Measurements from ENCODE around the gene SCYGR6. TPM values are rescaled to one million over a fixed set of nuclear protein-coding genes. Genes with fewer than 3 reads are reported as not detected.
A peak's percentile ranks its signal among the peaks of the same experiment; 100 is the strongest.
"Not testable (repeated sequence)": the region's sequence is repeated elsewhere in the genome, so short reads cannot be mapped to it uniquely, and the experiment has no call there.

The SCYGR6 gene
- polyA plus RNA-seq, 1 experiment = not detected

DNA sequence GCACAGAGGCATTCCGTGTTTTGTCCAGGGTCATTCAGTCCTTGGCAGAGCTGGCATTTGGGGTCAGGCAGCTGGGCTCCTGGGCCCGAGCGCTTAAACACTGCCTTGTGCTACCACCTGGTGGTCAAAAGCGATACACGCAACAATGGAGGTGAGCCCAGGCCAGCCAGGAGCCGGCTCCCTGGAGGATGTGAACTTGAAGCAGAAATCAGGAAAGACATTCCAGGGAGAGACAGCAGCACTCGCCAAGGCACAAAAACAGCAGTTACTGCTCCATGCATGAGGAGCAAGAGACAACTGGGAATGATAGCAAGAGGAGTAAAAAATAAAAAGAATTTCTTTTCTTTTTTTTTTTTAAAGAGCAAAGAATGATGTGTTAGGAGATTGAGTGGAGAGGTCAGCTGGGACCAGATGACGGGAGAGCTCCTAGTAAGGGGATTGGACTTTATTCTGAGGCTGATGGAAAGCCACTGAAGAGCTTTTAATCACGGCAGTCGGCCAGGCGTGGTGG is 41.9 kb upstream of the SCYGR6 start:
- H3K4me3 ChIP-seq (ENCODE audit: low read depth, low read length) = no peak overlapping the region
- ChIA-PET CTCF (interaction anchor here (0.6 to 7.8 kb wide), 33 partner anchors 9 to 647 kb away, joined by 3 to 65 read pairs (median 4); no protein-coding TSS in a partner anchor), POLR2A (interaction anchor here (0.7 kb wide), 1 partner anchor 18 kb away, joined by 3 read pairs; no protein-coding TSS in a partner anchor)
- peak; percentile 4 for DNase-seq (ENCODE audit: low read depth)
- H3K27me3 ChIP-seq (ENCODE audit: control insufficient read depth, insufficient read depth, low read length) = no peaks in the 10 kb centered on the region
- peak; percentile 86 for TF ChIP-seq CTCF (IDR thresholded peaks at IDR 0.05; ENCODE audit: insufficient read depth, low read depth, low read length)
- no peaks in the 10 kb centered on the region for H3K36me3 ChIP-seq (ENCODE audit: control insufficient read depth, insufficient read depth, low read length)

DNA sequence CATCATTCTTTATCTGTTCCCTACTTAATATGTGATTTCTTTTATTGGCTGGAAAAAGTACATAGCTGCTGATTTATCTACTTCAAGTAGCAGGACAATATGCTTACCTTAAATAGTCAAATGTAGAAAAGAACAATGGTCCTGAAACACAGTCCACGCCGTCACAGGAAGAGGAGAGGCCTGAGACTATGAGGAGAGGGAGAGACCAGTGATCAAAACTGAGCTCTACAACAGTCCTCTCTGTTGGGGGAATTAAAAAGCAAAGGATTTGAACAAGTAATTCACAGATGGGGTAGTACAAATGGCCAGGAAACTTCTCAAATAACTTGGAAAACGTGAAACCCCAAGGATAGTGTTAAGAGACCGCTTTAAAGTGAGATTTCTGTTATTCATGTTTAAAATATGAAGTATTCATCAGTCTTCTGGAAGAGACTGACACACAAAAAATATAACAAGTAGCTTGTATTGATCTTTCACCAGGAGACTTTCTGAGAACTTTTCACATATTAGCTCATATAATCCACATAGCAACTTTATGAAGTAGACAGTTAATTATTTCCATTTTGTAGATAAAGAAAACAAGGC is 41.3 kb upstream of the SCYGR6 start:
- POLR2A ChIA-PET = interaction anchor here (0.7 kb wide), 1 partner anchor 19 kb away, joined by 3 read pairs; no protein-coding TSS in a partner anchor
- H3K4me3 ChIP-seq (ENCODE audit: low read depth, low read length) = no peak overlapping the region
- no peaks in the 10 kb centered on the region for H3K36me3 ChIP-seq (ENCODE audit: control insufficient read depth, insufficient read depth, low read length)
- no peak for DNase-seq (ENCODE audit: low read depth)
- no peak for TF ChIP-seq CTCF (IDR thresholded peaks at IDR 0.05; ENCODE audit: insufficient read depth, low read depth, low read length)
- H3K27me3 ChIP-seq (ENCODE audit: control insufficient read depth, insufficient read depth, low read length) = no peaks in the 10 kb centered on the region
- CTCF ChIA-PET = interaction anchor here (0.6 to 7.8 kb wide), 33 partner anchors 10 to 647 kb away, joined by 3 to 65 read pairs (median 4); no protein-coding TSS in a partner anchor

- ChIA-PET CTCF (interaction anchor here (1.4 to 7.8 kb wide), 2 partner anchors 104 to 356 kb away, joined by 5 to 65 read pairs; no protein-coding TSS in a partner anchor), POLR2A (no interaction called here)
- TF ChIP-seq CTCF (IDR thresholded peaks at IDR 0.05; ENCODE audit: insufficient read depth, low read depth, low read length) = no peak
- DNase-seq (ENCODE audit: low read depth) = peak; percentile 19
- H3K4me3 ChIP-seq (ENCODE audit: low read depth, low read length) = no peak overlapping the region
- no peaks in the 10 kb centered on the region for H3K36me3 ChIP-seq (ENCODE audit: control insufficient read depth, insufficient read depth, low read length)
- H3K27me3 ChIP-seq (ENCODE audit: control insufficient read depth, insufficient read depth, low read length) = no peaks in the 10 kb centered on the region
Measured at GRCh38 chr2:227761740-227762476, 37.4 kb upstream of the SCYGR6 start.

DNA sequence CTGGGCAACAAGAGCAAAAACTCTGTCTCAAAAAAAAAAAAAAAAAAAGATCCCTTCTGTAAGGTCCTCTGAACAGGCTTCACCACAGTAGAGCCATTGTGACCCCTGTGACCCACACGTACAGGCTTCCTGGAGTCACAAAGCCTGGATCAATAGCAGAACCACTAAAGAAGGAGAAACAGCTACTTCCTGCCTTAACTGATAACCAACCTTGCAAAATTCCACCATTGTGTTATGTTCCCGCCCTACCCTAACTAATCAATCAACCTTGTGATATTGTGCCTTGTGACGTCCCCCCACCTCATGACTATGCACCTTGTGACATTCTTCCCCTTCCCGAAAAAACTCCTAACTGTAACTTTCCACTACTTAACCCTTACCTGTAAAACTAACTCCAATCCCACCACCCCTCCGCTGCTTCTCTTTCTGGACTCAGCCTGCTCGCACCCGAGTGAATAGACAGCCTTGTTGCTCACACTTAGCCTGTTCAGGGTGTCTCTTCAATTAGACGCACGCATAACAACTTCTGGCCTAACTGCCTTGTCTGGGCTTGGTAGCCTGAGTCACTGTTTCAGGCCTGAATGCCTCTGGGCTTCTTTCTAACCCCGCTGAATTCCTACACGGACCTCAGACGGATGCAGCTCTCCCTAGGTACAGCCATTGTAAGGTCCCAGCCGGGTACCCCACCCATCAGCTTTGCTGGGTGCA is 35.0 kb upstream of the SCYGR6 start:
- no peak for DNase-seq (ENCODE audit: low read depth)
- CTCF ChIA-PET = no interaction called here
- Histone ChIP-seq H3K27me3 (ENCODE audit: control insufficient read depth, insufficient read depth, low read length) (no peaks in the 10 kb centered on the region), H3K36me3 (ENCODE audit: control insufficient read depth, insufficient read depth, low read length) (no peaks in the 10 kb centered on the region), H3K4me3 (ENCODE audit: low read depth, low read length) (no peak overlapping the region)
- no peak for TF ChIP-seq CTCF (IDR thresholded peaks at IDR 0.05; ENCODE audit: insufficient read depth, low read depth, low read length)
- POLR2A ChIA-PET = no interaction called here

- POLR2A ChIA-PET; H3K36me3 ChIP-seq (ENCODE audit: control insufficient read depth, insufficient read depth, low read length); DNase-seq (ENCODE audit: low read depth); H3K4me3 ChIP-seq (ENCODE audit: low read depth, low read length); H3K27me3 ChIP-seq (ENCODE audit: control insufficient read depth, insufficient read depth, low read length): not testable (repeated sequence)
- CTCF ChIA-PET = interaction anchor here (2.0 kb wide), 1 partner anchor 10 kb away, joined by 11 read pairs; no protein-coding TSS in a partner anchor
Measured at GRCh38 chr2:227756261-227756660, 31.7 kb upstream of the SCYGR6 start.
